Mucosa of descending colon (tissue), 3 donors: ENCODE measurements around the gene ZSWIM6. TPM values are rescaled to one million over a fixed set of nuclear protein-coding genes. Genes with fewer than 3 reads are reported as not detected.

ENCODE experiments used
- ATAC-seq: fragments of 200-7000 bp; cut with Tn5 transposase; one replicate; pipeline ENCODE4 v1.9.1; 2020; ENCODE audit warnings: mild to moderate bottlenecking, moderate library complexity
- DNase-seq, 3 donors: peaks; one replicate each; pipeline ENCODE4 v3.0.0-alpha.2; 2020
- H3K36me3 ChIP-seq: fragments of 200-600 bp; one replicate; pipeline ENCODE4 v1.8.0; 2021; ENCODE audit warnings: low read depth, mild to moderate bottlenecking
- H3K4me1 ChIP-seq: fragments of 200-600 bp; one replicate; pipeline ENCODE4 v1.8.0; 2021; ENCODE audit warnings: low read depth, mild to moderate bottlenecking
- H3K4me3 ChIP-seq: fragments of 200-600 bp; one replicate; pipeline ENCODE4 v1.8.0; 2021; ENCODE audit warnings: mild to moderate bottlenecking
- H3K9me3 ChIP-seq: fragments of 200-600 bp; one replicate; pipeline ENCODE4 v1.8.0; 2021; ENCODE audit warnings: mild to moderate bottlenecking
- CTCF ChIP-seq: fragments of 200-600 bp; IDR thresholded peaks from one replicate; pipeline ENCODE4 v1.8.0; 2022; ENCODE audit warnings: antibody characterized with exemption, mild to moderate bottlenecking
- intact Hi-C, 2 donors: fragments of 100-400 bp; cut with DNase I in 1 of 2; cut with micrococcal nuclease in 1 of 2; formaldehyde crosslinking; loops; one replicate each; pipeline versions ENCODE4 v1.11.0 to v1.11.1; 2022; cut with DNase I, micrococcal nuclease
- total RNA-seq, 3 donors: library from RNA; stranded (reverse); fragmentation: NEBNext Ultra II Directional in 2 of 3; extraction: Animal tissue kit (Norgen Biotek cat#: 25700) in 2 of 3; gene quantifications; one replicate each; pipeline versions ENCODE4 v1.2.1 to v1.2.4, GENCODE V29; 2021 to 2023
- donor health status: DM: no; HTN: no; CAD: no; lungs with moderate emphysema.
- donor health status: DM: no; HTN: no; CAD: no.
- donor health status: DM: no; HTN: yes; CAD: no.

The ZSWIM6 gene
- total RNA-seq, 3 donors from 2014 or later, result 26.2 to 39.4 (median 27.8) TPM

GRCh38 chr5:61389609-61390008 is 57.6 kb downstream of the ZSWIM6 start:
- H3K4me3 ChIP-seq, result no peak overlapping the region
- peaks cover 9% of the 10 kb centered on the region for H3K4me1 ChIP-seq
- intact Hi-C loops, result no loop called here
- no peak for DNase-seq
- no peak for ATAC-seq
- no peak for TF ChIP-seq CTCF
- no peaks in the 10 kb centered on the region for H3K9me3 ChIP-seq
- H3K36me3 ChIP-seq, result no peaks in the 10 kb centered on the region

- H3K36me3 ChIP-seq, result no peaks in the 10 kb centered on the region
- TF ChIP-seq CTCF, result no peak
- no peaks in the 10 kb centered on the region for H3K4me1 ChIP-seq
- DNase-seq (no peak), ATAC-seq (peak; percentile 9)
- H3K4me3 ChIP-seq, result no peak overlapping the region
- H3K9me3 ChIP-seq, result no peaks in the 10 kb centered on the region
- intact Hi-C loops, result no loop called here
Observed at GRCh38 chr5:61394078-61394704, 62.1 kb downstream of the ZSWIM6 start.

GRCh38 chr5:61394793-61395192 is 62.7 kb downstream of the ZSWIM6 start:
- ATAC-seq (peak; percentile 20), DNase-seq (no peak)
- Histone ChIP-seq H3K4me3 (no peak overlapping the region), H3K9me3 (no peaks in the 10 kb centered on the region), H3K36me3 (no peaks in the 10 kb centered on the region), H3K4me1 (no peaks in the 10 kb centered on the region)
- no peak for TF ChIP-seq CTCF
- intact Hi-C loops, result no loop called here

- no peak for DNase-seq
- intact Hi-C loops, result no loop called here
- ATAC-seq, result no peak
- no peaks in the 10 kb centered on the region for H3K9me3 ChIP-seq
- no peaks in the 10 kb centered on the region for H3K36me3 ChIP-seq
- H3K4me3 ChIP-seq, result no peak overlapping the region
- no peaks in the 10 kb centered on the region for H3K4me1 ChIP-seq
- no peak for TF ChIP-seq CTCF
Observed at GRCh38 chr5:61397238-61397637, 65.2 kb downstream of the ZSWIM6 start.

- DNase-seq (no peak), ATAC-seq (no peak)
- Histone ChIP-seq H3K4me3 (no peak overlapping the region), H3K4me1 (no peaks in the 10 kb centered on the region), H3K9me3 (no peaks in the 10 kb centered on the region), H3K36me3 (no peaks in the 10 kb centered on the region)
- intact Hi-C loops, result no loop called here
- TF ChIP-seq CTCF, result no peak
Observed at GRCh38 chr5:61397937-61398336, 65.9 kb downstream of the ZSWIM6 start.

- Histone ChIP-seq H3K36me3 (no peaks in the 10 kb centered on the region), H3K4me1 (no peaks in the 10 kb centered on the region), H3K4me3 (no peak overlapping the region), H3K9me3 (no peaks in the 10 kb centered on the region)
- DNase-seq, result no peak
- no peak for TF ChIP-seq CTCF
- no peak for ATAC-seq
- intact Hi-C loops, result no loop called here
Observed at GRCh38 chr5:61398440-61398839, 66.4 kb downstream of the ZSWIM6 start.
